Hypothalamus (tissue), 51 donors: Measurements from ENCODE around the gene CLNK.

ENCODE experiments used
- DNase-seq, 51 donors: peaks; one replicate each; lab custom pipeline; 2025; lab: John Stamatoyannopoulos, UW

The CLNK gene

GRCh38 chr4:10527438-10527837, 157.1 kb downstream of the CLNK start:
- no peak for DNase-seq

- DNase-seq = no peak
Observed at GRCh38 chr4:10526429-10527222, 157.9 kb downstream of the CLNK start.

- no peak for DNase-seq
Observed at GRCh38 chr4:10524196-10524833, 160.3 kb downstream of the CLNK start.

- no peak for DNase-seq
Observed at GRCh38 chr4:10521424-10521823, 163.1 kb downstream of the CLNK start.

- no peak for DNase-seq
Observed at GRCh38 chr4:10509733-10510132, 174.8 kb downstream of the CLNK start.

- DNase-seq = no peak
Observed at GRCh38 chr4:10506077-10506476, 178.5 kb downstream of the CLNK start.

- no peak for DNase-seq
Observed at GRCh38 chr4:10504570-10505179, 179.9 kb downstream of the CLNK start.

- DNase-seq = no peak
Observed at GRCh38 chr4:10502717-10503116, 181.9 kb downstream of the CLNK start.

- DNase-seq = no peak
Observed at GRCh38 chr4:10500776-10501175, 183.8 kb downstream of the CLNK start.

GRCh38 chr4:10496200-10496599, 188.4 kb downstream of the CLNK start:
- no peak for DNase-seq

- DNase-seq = no peak
Observed at GRCh38 chr4:10495651-10496050, 188.9 kb downstream of the CLNK start.

- DNase-seq = no peak
Observed at GRCh38 chr4:10492464-10492863, 192.1 kb downstream of the CLNK start.

- no peak for DNase-seq
Observed at GRCh38 chr4:10491401-10491800, 193.2 kb downstream of the CLNK start.

- DNase-seq = no peak
Observed at GRCh38 chr4:10490996-10491395, 193.6 kb downstream of the CLNK start.

- no peak for DNase-seq
Observed at GRCh38 chr4:10482913-10483312, 201.7 kb downstream of the CLNK start.

GRCh38 chr4:10480616-10481015, 204.0 kb downstream of the CLNK start:
- DNase-seq = no peak

- no peak for DNase-seq
Observed at GRCh38 chr4:10478621-10479020, 205.9 kb downstream of the CLNK start.

GRCh38 chr4:10470505-10470904, 214.1 kb downstream of the CLNK start:
- DNase-seq = no peak

- no peak for DNase-seq
Observed at GRCh38 chr4:10466161-10466560, 218.4 kb downstream of the CLNK start.

GRCh38 chr4:10462876-10463275, 221.7 kb downstream of the CLNK start:
- no peak for DNase-seq

- DNase-seq = no peak
Observed at GRCh38 chr4:10461850-10462400, 222.6 kb downstream of the CLNK start.
